Hematopoietic multipotent progenitor cell treated with erythropoietin and hydrocortisone succinate and interleukin-3 and kit ligand, for 15 days (in vitro differentiated cells): ENCODE data around the gene ARL14EPL.

Experiments used
- DNase-seq: peaks from one replicate; pipeline ENCODE4 v3.0.0-alpha.2; 2015; ENCODE audit warnings: low spot score

ARL14EPL gene

GRCh38 chr5:116032094-116032517 is at the start of gene ARL14EPL:
Gene ARL14EPL (plus strand): TSS chr5:116032472. CDS start chr5:116051466, 18,994 bp downstream.
- no peak for DNase-seq

GRCh38 chr5:115983519-115983918 is 48.8 kb upstream of the ARL14EPL start:
- no peak for DNase-seq

- DNase-seq: no peak
Measured at GRCh38 chr5:115985802-115986757, 46.2 kb upstream of the ARL14EPL start.

- no peak for DNase-seq
Measured at GRCh38 chr5:115988002-115988401, 44.3 kb upstream of the ARL14EPL start.

- no peak for DNase-seq
Measured at GRCh38 chr5:115992848-115993350, 39.4 kb upstream of the ARL14EPL start.

GRCh38 chr5:115995351-115995750 is 36.9 kb upstream of the ARL14EPL start:
- DNase-seq: no peak

GRCh38 chr5:116002116-116002906 is 30.0 kb upstream of the ARL14EPL start:
- no peak for DNase-seq

- DNase-seq: no peak
Measured at GRCh38 chr5:116004248-116004647, 28.0 kb upstream of the ARL14EPL start.

GRCh38 chr5:116009806-116010205 is 22.5 kb upstream of the ARL14EPL start:
- DNase-seq: no peak

GRCh38 chr5:116011046-116011445 is 21.2 kb upstream of the ARL14EPL start:
- no peak for DNase-seq

GRCh38 chr5:116013207-116013785 is 19.0 kb upstream of the ARL14EPL start:
- DNase-seq: no peak

GRCh38 chr5:116013936-116014335 is 18.3 kb upstream of the ARL14EPL start:
- no peak for DNase-seq

- no peak for DNase-seq
Measured at GRCh38 chr5:116023619-116024018, 8.7 kb upstream of the ARL14EPL start.

GRCh38 chr5:116025866-116026265 is 6.4 kb upstream of the ARL14EPL start:
- DNase-seq: no peak

- DNase-seq: no peak
Measured at GRCh38 chr5:116032991-116033390, 719 bp downstream of the ARL14EPL start.

GRCh38 chr5:116035123-116035522 is 2.9 kb downstream of the ARL14EPL start:
- no peak for DNase-seq

GRCh38 chr5:116037236-116037822 is 5.1 kb downstream of the ARL14EPL start:
- no peak for DNase-seq

- DNase-seq: no peak
Measured at GRCh38 chr5:116038817-116039216, 6.5 kb downstream of the ARL14EPL start.

GRCh38 chr5:116042375-116042774 is 10.1 kb downstream of the ARL14EPL start:
- DNase-seq: no peak

- DNase-seq: no peak
Measured at GRCh38 chr5:116044073-116044472, 11.8 kb downstream of the ARL14EPL start.

GRCh38 chr5:116045821-116046220 is 13.5 kb downstream of the ARL14EPL start:
- no peak for DNase-seq

GRCh38 chr5:116046261-116046660 is 14.0 kb downstream of the ARL14EPL start:
- no peak for DNase-seq
